ENCODE measurements around the gene ASGR1. TPM values are rescaled to one million over a fixed set of nuclear protein-coding genes. Genes with fewer than 3 reads are reported as not detected.

ASGR1 gene
- total RNA-seq, 1 donor from 2014 or later, result 0.91 TPM

- intact Hi-C loops (cut with micrococcal nuclease), result no loop called here
Measured at GRCh38 chr17:7216242-7217112, 37.3 kb upstream of the ASGR1 start.

- intact Hi-C loops (cut with micrococcal nuclease), result no loop called here
Measured at GRCh38 chr17:7215652-7216180, 36.5 kb upstream of the ASGR1 start.

- intact Hi-C loops (cut with micrococcal nuclease), result no loop called here
Measured at GRCh38 chr17:7215136-7215638, 36.0 kb upstream of the ASGR1 start.

- intact Hi-C loops (cut with micrococcal nuclease), result loop anchor here (1.0 to 5.0 kb wide), 6 partner anchors 9 to 177 kb away; partner anchors contain the start of genes DVL2, EIF5A, ELP5 and PHF23
Measured at GRCh38 chr17:7214300-7215135, 35.3 kb upstream of the ASGR1 start.

GRCh38 chr17:7213895-7214299 lies 34.7 kb upstream of the ASGR1 start:
- intact Hi-C loops (cut with micrococcal nuclease), result loop anchor here (1.0 to 5.0 kb wide), 6 partner anchors 9 to 177 kb away; partner anchors contain the start of genes DVL2, EIF5A, ELP5 and PHF23

GRCh38 chr17:7211491-7212273 lies 32.5 kb upstream of the ASGR1 start:
- intact Hi-C loops (cut with micrococcal nuclease), result loop anchor here (5.0 kb wide), 1 partner anchor 174 kb away; the partner anchor contains the start of gene SLC16A13

GRCh38 chr17:7208754-7209460 lies 29.7 kb upstream of the ASGR1 start:
- intact Hi-C loops (cut with micrococcal nuclease), result no loop called here

GRCh38 chr17:7208027-7208571 lies 28.9 kb upstream of the ASGR1 start:
- intact Hi-C loops (cut with micrococcal nuclease), result no loop called here

- intact Hi-C loops (cut with micrococcal nuclease), result no loop called here
Measured at GRCh38 chr17:7207120-7208001, 28.2 kb upstream of the ASGR1 start.

GRCh38 chr17:7205561-7205960 lies 26.4 kb upstream of the ASGR1 start:
- intact Hi-C loops (cut with micrococcal nuclease), result loop anchor here (1.0 kb wide), 2 partner anchors 9 to 47 kb away; partner anchors contain the start of gene ELP5

GRCh38 chr17:7204828-7205461 lies 25.8 kb upstream of the ASGR1 start:
- intact Hi-C loops (cut with micrococcal nuclease), result loop anchor here (1.0 kb wide), 2 partner anchors 9 to 47 kb away; partner anchors contain the start of gene ELP5

- intact Hi-C loops (cut with micrococcal nuclease), result no loop called here
Measured at GRCh38 chr17:7204336-7204735, 25.2 kb upstream of the ASGR1 start.

- intact Hi-C loops (cut with micrococcal nuclease), result no loop called here
Measured at GRCh38 chr17:7203391-7203790, 24.2 kb upstream of the ASGR1 start.

- intact Hi-C loops (cut with micrococcal nuclease), result no loop called here
Measured at GRCh38 chr17:7196651-7197401, 17.7 kb upstream of the ASGR1 start.

GRCh38 chr17:7195971-7196370 lies 16.8 kb upstream of the ASGR1 start:
- intact Hi-C loops (cut with micrococcal nuclease), result no loop called here

- intact Hi-C loops (cut with micrococcal nuclease), result no loop called here
Measured at GRCh38 chr17:7192271-7192937, 13.2 kb upstream of the ASGR1 start.
